IMR-90 (cell line): ENCODE results near the gene TMEM161A. TPM values are rescaled to one million over a fixed set of nuclear protein-coding genes. Genes with fewer than 3 reads are reported as not detected.

Source experiments
- ATAC-seq: fragments of 200-7000 bp; cut with Tn5 transposase; 2 replicates; pipeline ENCODE4 v1.9.1; 2020; ENCODE audit warnings: low read depth, mild to moderate bottlenecking, moderate library complexity
- BruUV-seq: library from RNA; stranded (reverse); fragments of 400-500 nt; replicated peaks from 2 replicates; lab custom pipeline; 2021; lab: Mats Ljungman, UMichigan
- CTCF ChIA-PET: fragments of 300-600 bp; formaldehyde crosslinking; extraction: SDS; loops from one replicate; lab custom pipeline; 2021; ENCODE audit warnings: antibody characterized with exemption; lab: Yijun Ruan, JAX
- POLR2A ChIA-PET: fragments of 300-600 bp; sonication (Branson Sonifier 250); formaldehyde crosslinking; loops from one replicate; lab custom pipeline; 2022; ENCODE audit warnings: antibody characterized with exemption; ENCODE audit not compliant: unreplicated experiment; lab: Charles Lee
- DNase-seq: peaks from one replicate; pipeline ENCODE4 v3.0.0; 2013
- H2AFZ ChIP-seq: replicated peaks from 2 replicates; pipeline ENCODE3; 2013; ENCODE audit warnings: low read length, mild to moderate bottlenecking; ENCODE audit not compliant: poor library complexity
- H2AK5ac ChIP-seq: 2 replicates; pipeline ENCODE4 v1.6.1; 2013; ENCODE audit warnings: low read depth, low read length, inconsistent platforms
- H2AK9ac ChIP-seq: replicated peaks from 2 replicates; pipeline ENCODE3; 2013; ENCODE audit warnings: mild to moderate bottlenecking, low read depth, low read length, moderate library complexity; ENCODE audit not compliant: poor library complexity
- H2BK120ac ChIP-seq: 2 replicates; pipeline ENCODE4 v1.6.1; 2013; ENCODE audit warnings: low read depth, low read length, inconsistent platforms
- H2BK15ac ChIP-seq: 3 replicates; pipeline ENCODE4 v1.6.1; 2013; ENCODE audit warnings: low read depth, low read length, inconsistent platforms
- H2BK20ac ChIP-seq: 2 replicates; pipeline ENCODE4 v1.6.1; 2013; ENCODE audit warnings: low read depth, mild to moderate bottlenecking, inconsistent platforms, low read length, moderate library complexity
- H2BK5ac ChIP-seq: 2 replicates; pipeline ENCODE4 v1.6.1; 2013; ENCODE audit warnings: mild to moderate bottlenecking, low read depth, low read length, inconsistent platforms; ENCODE audit not compliant: poor library complexity, severe bottlenecking
- H3K14ac ChIP-seq: replicated peaks from 2 replicates; pipeline ENCODE4 v1.6.1; 2013; ENCODE audit warnings: low read depth, low read length, inconsistent platforms
- H3K18ac ChIP-seq: 2 replicates; pipeline ENCODE4 v1.6.1; 2013; ENCODE audit warnings: low read depth, low read length, control low read depth
- H3K23ac ChIP-seq: 2 replicates; pipeline ENCODE4 v1.6.1; 2013; ENCODE audit warnings: low read depth, low read length, inconsistent platforms
- H3K27ac ChIP-seq: 2 replicates; pipeline ENCODE4 v1.5.1; 2013; ENCODE audit warnings: mild to moderate bottlenecking, control low read depth, low read length; ENCODE audit not compliant: insufficient read depth
- H3K27me3 ChIP-seq: 2 replicates; pipeline ENCODE4 v1.6.1; 2013; ENCODE audit warnings: low read length; ENCODE audit not compliant: control insufficient read depth, insufficient read depth
- H3K36me3 ChIP-seq: 2 replicates; pipeline ENCODE4 v1.6.1; 2013; ENCODE audit warnings: low read length, mixed read lengths; ENCODE audit not compliant: control insufficient read depth, insufficient read depth
- H3K4ac ChIP-seq: 2 replicates; pipeline ENCODE4 v1.6.1; 2013; ENCODE audit warnings: low read depth, low read length, inconsistent platforms
- H3K4me1 ChIP-seq: 2 replicates; pipeline ENCODE4 v1.6.1; 2013; ENCODE audit warnings: low read length, mixed read lengths; ENCODE audit not compliant: control insufficient read depth, insufficient read depth
- H3K4me2 ChIP-seq: 2 replicates; pipeline ENCODE4 v1.6.1; 2013; ENCODE audit warnings: low read depth, mild to moderate bottlenecking, control low read depth, low read length, moderate library complexity
- H3K4me3 ChIP-seq: 2 replicates; pipeline ENCODE4 v1.5.1; 2013; ENCODE audit warnings: low read depth, mild to moderate bottlenecking, control low read depth, low read length, moderate library complexity; ENCODE audit not compliant: insufficient read depth
- H3K56ac ChIP-seq: 2 replicates; pipeline ENCODE4 v1.6.1; 2013; ENCODE audit warnings: low read length, inconsistent platforms; ENCODE audit not compliant: insufficient read depth; ENCODE audit errors: extremely low read depth
- H3K79me1 ChIP-seq, 2 experiments: 2 replicates each; pipeline ENCODE4 v1.6.1; 2013; ENCODE audit warnings: low read length in 2 of 2, inconsistent platforms in 1 of 2, low read depth in 1 of 2
- H3K9ac ChIP-seq: 2 replicates; pipeline ENCODE4 v1.6.1; 2013; ENCODE audit warnings: low read depth, low read length, control low read depth
- H3K9me1 ChIP-seq: 2 replicates; pipeline ENCODE4 v1.6.1; 2013; ENCODE audit warnings: low read length, inconsistent platforms; ENCODE audit not compliant: insufficient read depth
- H3K9me3 ChIP-seq: 2 replicates; pipeline ENCODE4 v1.6.1; 2013; ENCODE audit warnings: low read length; ENCODE audit not compliant: control insufficient read depth, insufficient read depth
- H4K20me1 ChIP-seq: 2 replicates; pipeline ENCODE4 v1.6.1; 2013; ENCODE audit warnings: low read length, inconsistent platforms; ENCODE audit not compliant: insufficient read depth
- H4K5ac ChIP-seq: 2 replicates; pipeline ENCODE4 v1.6.1; 2013; ENCODE audit warnings: mild to moderate bottlenecking, low read depth, low read length, control low read depth
- H4K8ac ChIP-seq, 2 experiments: 2 replicates each; pipeline ENCODE4 v1.6.1; 2013; ENCODE audit warnings: low read depth in 2 of 2, low read length in 2 of 2, control low read depth in 1 of 2, inconsistent platforms in 1 of 2
- H4K91ac ChIP-seq: 2 replicates; pipeline ENCODE4 v1.6.1; 2013; ENCODE audit warnings: low read depth, low read length, inconsistent platforms; ENCODE audit not compliant: insufficient read depth
- ELK1 ChIP-seq: fragments of 150-350 bp; IDR thresholded peaks from 2 replicates; pipeline ENCODE4 v1.6.1; 2016; ENCODE audit warnings: low read depth, mild to moderate bottlenecking, low read length, moderate library complexity, borderline replicate concordance
- RCOR1 ChIP-seq: IDR thresholded peaks from 2 replicates; pipeline ENCODE4 v1.6.1; 2012; ENCODE audit warnings: mild to moderate bottlenecking, low read length, improper control_type of control experiment; ENCODE audit not compliant: insufficient replicate concordance
- WGBS, 2 experiments: methylation state at CpG; one replicate each; pipeline versions ENCODE4 v1.1.5 to v1.1.7; 2013; ENCODE audit warnings: missing lambda C conversion rate in 2 of 2; ENCODE audit not compliant: insufficient read length in 1 of 2; ENCODE audit errors: extremely low coverage in 2 of 2; 5-methylcytosine and 5-hydroxymethylcytosine counted together
- dilution Hi-C: fragments of 300-500 bp; cut with HindIII; formaldehyde crosslinking; loops from one replicate; pipeline ENCODE4 v1.14.3; 2018; ENCODE audit warnings: low sequenced_read_pairs; ENCODE audit not compliant: unreplicated experiment
- in situ Hi-C: fragments of 300-500 bp; cut with MboI; formaldehyde crosslinking; loops from 3 replicates; pipeline ENCODE4 v1.14.3; 2019; ENCODE audit warnings: low sequenced_read_pairs, inconsistent platforms, mixed read lengths
- intact Hi-C: fragments of 100-400 bp; cut with micrococcal nuclease; formaldehyde crosslinking; loops from 2 replicates; pipeline ENCODE4 v1.10.0; 2022
- polyA plus RNA-seq, 3 experiments: library from polyadenylated mRNA; depleted of rRNA; stranded (reverse); fragments of >200 nt; gene quantifications; 2 replicates each; pipeline ENCODE4 v1.2.3, GENCODE V29; 2012; ENCODE audit warnings: low replicate concordance in 1 of 3
- total RNA-seq: library from RNA; depleted of rRNA; stranded (reverse); fragments of >200 nt; gene quantifications from 2 replicates; pipeline ENCODE4 v1.2.3, GENCODE V29; 2012

The TMEM161A gene
- total and polyA plus RNA-seq, 2 of the 4 experiments (the other 2 are of a cell fraction) = 11.1 to 34.8 TPM

DNA sequence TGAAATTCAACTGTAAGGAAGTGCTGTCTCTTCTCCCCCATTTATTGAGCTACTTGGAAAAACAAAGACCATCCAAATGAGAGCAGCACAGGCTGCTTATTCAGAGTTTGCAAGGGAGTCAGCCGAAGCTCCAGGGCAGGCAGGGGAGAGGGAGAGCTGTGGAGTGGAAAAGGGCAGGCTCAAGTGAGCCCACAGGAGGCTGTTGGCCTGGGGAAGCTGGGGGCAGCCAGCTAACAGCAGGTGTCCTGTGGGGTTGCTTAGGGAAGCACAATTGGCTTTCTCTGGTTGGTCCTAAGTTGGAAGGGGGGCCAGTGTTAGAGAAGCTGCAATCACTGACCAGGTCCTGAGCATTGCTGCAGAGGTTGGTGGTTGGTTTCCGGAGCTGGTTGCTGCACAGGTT is 50.6 kb downstream of the TMEM161A start:
- WGBS, 2 experiments = no CpG with 5 or more reads among the region's 2 CpGs
- POLR2A ChIA-PET = no interaction called here
- no peak overlapping the region for H4K91ac ChIP-seq
- DNase-seq (no peak), ATAC-seq (no peak)
- no peaks in the 10 kb centered on the region for H3K4me1 ChIP-seq
- H4K8ac ChIP-seq = no peak overlapping the region
- no peak overlapping the region for H3K23ac ChIP-seq
- no peak overlapping the region for H3K56ac ChIP-seq
- H3K4me3 ChIP-seq = no peak overlapping the region
- no peak overlapping the region for H2BK5ac ChIP-seq
- CTCF ChIA-PET = no interaction called here
- H2BK15ac ChIP-seq = no peak overlapping the region
- dilution Hi-C loops = no loop called here
- BruUV-seq = no TSS peak
- no peaks in the 10 kb centered on the region for H3K79me1 ChIP-seq
- no peak overlapping the region for H3K9ac ChIP-seq
- no peaks in the 10 kb centered on the region; the same call in 1 of the 2 replicates for H4K20me1 ChIP-seq
- H3K27me3 ChIP-seq = no peaks in the 10 kb centered on the region
- H2BK20ac ChIP-seq = no peak overlapping the region
- H3K18ac ChIP-seq = no peak overlapping the region
- TF ChIP-seq ELK1 (no peak), RCOR1 (no peak)
- no peaks in the 10 kb centered on the region for H3K9me3 ChIP-seq
- no peak overlapping the region for H3K4ac ChIP-seq
- no peak overlapping the region for H3K27ac ChIP-seq
- H3K4me2 ChIP-seq = no peak overlapping the region
- no peak overlapping the region for H4K5ac ChIP-seq
- H2AK5ac ChIP-seq = no peak overlapping the region
- no peak overlapping the region for H3K14ac ChIP-seq
- H2AFZ ChIP-seq = no peak overlapping the region
- no peak overlapping the region for H2AK9ac ChIP-seq
- in situ Hi-C loops = no loop called here
- H2BK120ac ChIP-seq = no peak overlapping the region
- H3K36me3 ChIP-seq = peaks cover 1% of the 10 kb centered on the region
- intact Hi-C loops = no loop called here
- H3K9me1 ChIP-seq = no peaks in the 10 kb centered on the region
